Smooth muscle cell (in vitro differentiated cells): ENCODE measurements around the gene RDH12. TPM values are rescaled to one million over a fixed set of nuclear protein-coding genes. Genes with fewer than 3 reads are reported as not detected.
"Not testable (repeated sequence)": the region's sequence is repeated elsewhere in the genome, so short reads cannot be mapped to it uniquely, and the experiment has no call there.

ENCODE experiments used
- DNase-seq: peaks from one replicate; lab custom pipeline; 2025; ENCODE audit not compliant: unreplicated experiment; lab: John Stamatoyannopoulos, UW
- H2AFZ ChIP-seq: fragments of 200-600 bp; sonication (generic); 2 replicates; pipeline ENCODE4 v1.6.0; 2016; ENCODE audit warnings: antibody characterized with exemption, low read depth, mild to moderate bottlenecking
- H3F3A ChIP-seq: fragments of 200-600 bp; sonication (generic); 2 replicates; pipeline ENCODE4 v1.6.0; 2017; ENCODE audit warnings: antibody characterized with exemption, low read depth
- H3K27ac ChIP-seq: fragments of 200-600 bp; sonication (generic); 2 replicates; pipeline ENCODE4 v1.5.1; 2016; ENCODE audit warnings: low read depth, mild to moderate bottlenecking
- H3K27me3 ChIP-seq: fragments of 200-600 bp; sonication (generic); 2 replicates; pipeline ENCODE4 v1.6.1; 2016; ENCODE audit warnings: low read depth, mild to moderate bottlenecking
- H3K36me3 ChIP-seq: fragments of 200-600 bp; sonication (generic); 2 replicates; pipeline ENCODE4 v1.5.1; 2016; ENCODE audit warnings: low read depth
- H3K4me1 ChIP-seq: fragments of 200-600 bp; sonication (generic); 2 replicates; pipeline ENCODE4 v1.5.1; 2016; ENCODE audit warnings: low read depth
- H3K4me2 ChIP-seq: fragments of 200-600 bp; sonication (generic); 2 replicates; pipeline ENCODE4 v1.6.0; 2016; ENCODE audit warnings: mild to moderate bottlenecking
- H3K4me3 ChIP-seq: fragments of 200-600 bp; sonication (generic); 2 replicates; pipeline ENCODE4 v1.5.1; 2016; ENCODE audit warnings: mild to moderate bottlenecking
- H3K79me2 ChIP-seq: fragments of 200-600 bp; sonication (generic); 2 replicates; pipeline ENCODE4 v1.6.0; 2016; ENCODE audit warnings: low read depth, mild to moderate bottlenecking
- H3K9ac ChIP-seq: fragments of 200-600 bp; sonication (generic); 2 replicates; pipeline ENCODE4 v1.6.0; 2016; ENCODE audit warnings: low read depth
- H3K9me3 ChIP-seq: fragments of 200-600 bp; sonication (generic); replicated peaks from 2 replicates; pipeline ENCODE4 v1.5.1; 2016; ENCODE audit warnings: low read depth
- H4K20me1 ChIP-seq: fragments of 200-600 bp; sonication (generic); 2 replicates; pipeline ENCODE4 v1.6.0; 2016; ENCODE audit warnings: low read depth
- WGBS: methylation state at CpG from one replicate; pipeline ENCODE4 v1.1.7; 2016; ENCODE audit warnings: low lambda C conversion rate; 5-methylcytosine and 5-hydroxymethylcytosine counted together
- polyA plus RNA-seq: library from polyadenylated mRNA; unstranded; fragments of >200 nt; fragmentation: Nextera tagmentation; extraction: Ambion mirVana; gene quantifications from 2 replicates; pipeline ENCODE4 v1.2.1, GENCODE V29; 2016
- total RNA-seq: library from RNA; depleted of rRNA; stranded (reverse); fragments of >200 nt; gene quantifications from 2 replicates; pipeline ENCODE4 v1.2.3, GENCODE V29; 2014
- TF ChIP-seq, protein P1 (sequence below): fragments of 200-600 bp; sonication (generic); IDR thresholded peaks from 2 replicates; pipeline ENCODE4 v1.5.1; 2017; ENCODE audit warnings: borderline replicate concordance, mild to moderate bottlenecking, antibody characterized with exemption; ENCODE audit not compliant: insufficient read depth, poor library complexity, severe bottlenecking

The RDH12 gene
- total and polyA plus RNA-seq, 2 experiments from 2014 or later = 0.30 to 1.9 TPM

DNA sequence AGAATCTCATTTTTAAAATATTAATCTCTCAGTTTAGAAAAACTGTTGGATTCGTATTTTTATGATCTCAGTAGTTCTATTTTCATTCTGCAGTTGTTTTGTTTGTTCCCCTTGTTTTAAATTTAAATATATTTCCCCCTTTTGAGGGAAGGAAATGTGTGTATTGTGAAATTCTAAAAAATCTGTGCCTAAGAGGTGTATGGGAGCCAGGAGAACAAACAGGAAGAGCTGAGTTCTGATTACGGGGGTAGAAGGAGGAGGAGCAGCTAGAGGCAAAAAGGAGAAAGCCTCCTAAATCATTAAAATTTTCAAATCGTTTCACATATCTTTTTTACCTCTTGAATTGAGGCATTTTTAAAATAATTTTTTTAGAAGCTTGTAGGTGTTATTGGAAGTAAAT lies 2.3 kb downstream of the RDH12 start:
- Histone ChIP-seq H3K4me2 (no peak overlapping the region), H3K4me1 (no peaks in the 10 kb centered on the region), H3K9ac (no peak overlapping the region), H3K4me3 (no peak overlapping the region), H3F3A (no peaks in the 10 kb centered on the region), H3K36me3 (no peaks in the 10 kb centered on the region), H3K9me3 (no peaks in the 10 kb centered on the region), H3K27me3 (no peaks in the 10 kb centered on the region), H3K79me2 (no peaks in the 10 kb centered on the region), H3K27ac (no peak overlapping the region), H2AFZ (no peak overlapping the region), H4K20me1 (no peaks in the 10 kb centered on the region)
- WGBS = 57% methylated on average over 3 of the region's 3 CpGs
- TF ChIP-seq, protein P1, sequence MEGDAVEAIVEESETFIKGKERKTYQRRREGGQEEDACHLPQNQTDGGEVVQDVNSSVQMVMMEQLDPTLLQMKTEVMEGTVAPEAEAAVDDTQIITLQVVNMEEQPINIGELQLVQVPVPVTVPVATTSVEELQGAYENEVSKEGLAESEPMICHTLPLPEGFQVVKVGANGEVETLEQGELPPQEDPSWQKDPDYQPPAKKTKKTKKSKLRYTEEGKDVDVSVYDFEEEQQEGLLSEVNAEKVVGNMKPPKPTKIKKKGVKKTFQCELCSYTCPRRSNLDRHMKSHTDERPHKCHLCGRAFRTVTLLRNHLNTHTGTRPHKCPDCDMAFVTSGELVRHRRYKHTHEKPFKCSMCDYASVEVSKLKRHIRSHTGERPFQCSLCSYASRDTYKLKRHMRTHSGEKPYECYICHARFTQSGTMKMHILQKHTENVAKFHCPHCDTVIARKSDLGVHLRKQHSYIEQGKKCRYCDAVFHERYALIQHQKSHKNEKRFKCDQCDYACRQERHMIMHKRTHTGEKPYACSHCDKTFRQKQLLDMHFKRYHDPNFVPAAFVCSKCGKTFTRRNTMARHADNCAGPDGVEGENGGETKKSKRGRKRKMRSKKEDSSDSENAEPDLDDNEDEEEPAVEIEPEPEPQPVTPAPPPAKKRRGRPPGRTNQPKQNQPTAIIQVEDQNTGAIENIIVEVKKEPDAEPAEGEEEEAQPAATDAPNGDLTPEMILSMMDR = no peak
- DNase-seq = no peak

DNA sequence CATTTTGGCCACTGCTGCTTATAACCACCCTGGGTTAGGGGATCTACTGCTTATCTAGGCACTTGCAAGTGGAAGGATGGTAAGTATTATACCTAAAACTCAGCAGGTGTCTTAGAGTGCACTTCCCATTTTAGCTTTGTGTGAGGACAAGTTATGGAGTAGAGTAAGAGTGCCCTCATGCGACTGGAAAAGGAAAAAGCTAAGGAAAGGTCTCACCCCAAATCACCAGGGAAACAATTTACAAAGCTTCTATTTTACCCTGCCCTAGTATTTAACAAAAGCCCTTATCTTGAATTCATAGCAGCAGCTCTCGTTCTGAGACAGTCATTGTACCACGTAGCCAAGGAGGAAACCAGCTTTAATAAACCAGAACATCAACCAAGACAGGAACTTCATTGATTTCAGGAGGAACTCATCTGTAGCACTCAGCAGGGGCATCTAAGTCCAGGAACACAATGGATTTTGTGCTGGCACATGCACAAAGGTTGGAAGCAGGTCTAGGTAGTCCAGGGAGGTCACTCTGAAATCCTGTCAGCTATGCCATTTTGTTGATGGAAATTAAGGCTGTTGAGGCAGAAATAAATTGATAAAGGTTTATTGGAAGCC lies 2.9 kb downstream of the RDH12 start:
- DNase-seq = no peak

DNA sequence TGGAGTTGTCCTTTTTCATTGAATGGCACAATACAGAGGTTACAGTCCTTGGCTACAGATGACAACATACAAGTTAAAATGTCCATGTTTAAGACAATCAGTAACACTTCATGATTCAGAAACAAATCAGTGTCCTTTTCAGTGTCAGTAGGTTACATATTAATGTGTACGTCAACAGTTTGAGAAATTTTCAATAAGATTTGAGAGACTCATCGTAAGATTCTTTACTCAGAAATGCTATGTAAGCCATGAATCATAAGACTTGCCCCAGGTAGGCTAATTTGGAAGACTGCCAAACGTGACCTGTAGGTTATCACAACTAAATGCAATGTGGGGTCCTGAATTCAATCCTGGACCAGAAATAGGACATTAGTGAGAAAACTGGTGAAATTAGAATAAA lies 3.5 kb downstream of the RDH12 start:
- H3K36me3 ChIP-seq = peaks cover 7% of the 10 kb centered on the region
- no peaks in the 10 kb centered on the region for H3K79me2 ChIP-seq
- no peak for DNase-seq
- H3K4me1 ChIP-seq = no peaks in the 10 kb centered on the region
- no peak overlapping the region for H3K4me2 ChIP-seq
- no peaks in the 10 kb centered on the region for H3K27me3 ChIP-seq
- no peaks in the 10 kb centered on the region for H4K20me1 ChIP-seq
- 73% methylated on average over 3 of the region's 3 CpGs for WGBS
- H3K4me3 ChIP-seq = no peak overlapping the region
- H3F3A ChIP-seq = no peaks in the 10 kb centered on the region
- no peaks in the 10 kb centered on the region for H3K9me3 ChIP-seq
- H2AFZ ChIP-seq = no peak overlapping the region
- no peak overlapping the region for H3K9ac ChIP-seq
- H3K27ac ChIP-seq = no peak overlapping the region
- TF ChIP-seq, protein P1 = no peak

More for the DNA sequence above, 2.9 kb downstream of the RDH12 start:
- Histone ChIP-seq H3K4me1 (no peaks in the 10 kb centered on the region), H3K4me2 (no peak overlapping the region), H3K27ac (no peak overlapping the region), H3K4me3 (no peak overlapping the region), H3K79me2 (no peaks in the 10 kb centered on the region), H3K36me3 (peaks cover 4% of the 10 kb centered on the region), H3K27me3 (no peaks in the 10 kb centered on the region), H2AFZ (no peak overlapping the region), H4K20me1 (no peaks in the 10 kb centered on the region), H3K9me3 (no peaks in the 10 kb centered on the region), H3K9ac (no peak overlapping the region), H3F3A (no peaks in the 10 kb centered on the region)
- WGBS = 0% methylated on average over 3 of the region's 3 CpGs
- TF ChIP-seq, protein P1 = peak; percentile 66

DNA sequence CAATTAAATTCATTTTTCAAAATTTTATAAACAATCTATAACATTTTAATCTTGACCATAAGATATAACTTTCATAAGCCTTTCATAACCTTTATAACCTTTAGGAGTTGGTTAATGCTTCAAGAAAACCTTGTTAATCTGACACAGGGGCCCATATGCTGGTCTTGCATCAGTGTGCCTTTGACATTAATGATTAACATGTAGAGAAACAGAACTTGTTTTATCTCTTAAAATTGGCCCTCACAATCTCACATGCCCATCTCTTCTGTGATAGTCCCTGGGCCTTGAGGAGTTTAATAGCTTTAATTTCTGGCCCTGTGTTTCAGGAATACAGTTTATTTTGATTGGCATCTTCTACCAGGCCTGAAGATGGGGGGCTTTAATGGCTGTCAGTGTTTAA lies 7.7 kb downstream of the RDH12 start:
- not testable (repeated sequence) for H3K36me3 ChIP-seq, H3K9ac ChIP-seq, H3K27ac ChIP-seq, H3K4me2 ChIP-seq, H4K20me1 ChIP-seq, DNase-seq, H2AFZ ChIP-seq, H3K4me3 ChIP-seq, H3K4me1 ChIP-seq, H3K9me3 ChIP-seq, H3K79me2 ChIP-seq, H3K27me3 ChIP-seq, H3F3A ChIP-seq

DNA sequence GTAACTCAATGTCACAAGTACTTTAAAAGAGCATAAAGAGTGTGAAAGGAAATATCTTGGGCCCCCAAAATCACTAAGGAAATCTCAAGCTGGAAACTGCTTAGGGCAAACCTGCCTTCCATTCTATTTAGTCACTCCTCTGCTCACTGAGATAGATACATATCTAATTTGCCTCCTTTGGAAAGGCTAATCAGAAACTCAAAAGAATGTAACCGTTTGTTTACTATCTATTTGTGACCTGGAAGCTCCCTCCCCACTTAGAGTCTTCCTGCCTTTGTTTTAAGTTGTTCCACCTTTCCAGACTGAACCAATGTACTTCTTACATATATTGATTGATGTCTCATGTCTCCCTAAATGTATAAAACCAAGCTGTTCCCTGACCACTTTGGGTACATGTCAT lies 8.1 kb downstream of the RDH12 start:
- H3K27ac ChIP-seq, H3K79me2 ChIP-seq, H3K4me2 ChIP-seq, H3K36me3 ChIP-seq, DNase-seq, H3K4me3 ChIP-seq, H4K20me1 ChIP-seq, H3K27me3 ChIP-seq, H3F3A ChIP-seq, H3K9me3 ChIP-seq, H3K4me1 ChIP-seq, H2AFZ ChIP-seq, H3K9ac ChIP-seq: not testable (repeated sequence)
- 74% methylated on average over 1 of the region's 1 CpG for WGBS
